HK-2 (cell line): Measurements from ENCODE around the gene USP53.
"Not testable (repeated sequence)": the region's sequence is repeated elsewhere in the genome, so short reads cannot be mapped to it uniquely, and the experiment has no call there.

Experiments
- DNase-seq: peaks from one replicate; pipeline ENCODE4 v3.0.0-alpha.2; 2018; ENCODE audit not compliant: unreplicated experiment

USP53 gene

DNA sequence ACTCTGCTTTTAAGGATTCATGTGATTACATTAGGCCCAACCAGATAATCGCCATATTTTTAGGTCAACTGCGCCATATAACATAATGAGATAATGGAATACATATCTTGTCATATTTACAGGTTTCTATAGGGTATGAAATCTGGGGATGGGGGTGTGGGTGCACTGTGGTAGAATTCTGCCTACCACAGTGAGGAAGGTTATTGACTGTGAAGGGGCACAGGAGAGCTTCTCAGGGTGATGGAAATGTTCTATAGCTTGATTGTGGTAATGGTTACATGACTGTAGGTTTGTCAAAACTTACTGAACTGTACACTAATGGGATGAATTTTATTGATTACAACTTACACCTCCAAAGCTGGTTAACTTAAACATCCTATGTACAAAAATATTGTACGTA, 15.9 kb downstream of the USP53 start:
- DNase-seq = no peak

DNA sequence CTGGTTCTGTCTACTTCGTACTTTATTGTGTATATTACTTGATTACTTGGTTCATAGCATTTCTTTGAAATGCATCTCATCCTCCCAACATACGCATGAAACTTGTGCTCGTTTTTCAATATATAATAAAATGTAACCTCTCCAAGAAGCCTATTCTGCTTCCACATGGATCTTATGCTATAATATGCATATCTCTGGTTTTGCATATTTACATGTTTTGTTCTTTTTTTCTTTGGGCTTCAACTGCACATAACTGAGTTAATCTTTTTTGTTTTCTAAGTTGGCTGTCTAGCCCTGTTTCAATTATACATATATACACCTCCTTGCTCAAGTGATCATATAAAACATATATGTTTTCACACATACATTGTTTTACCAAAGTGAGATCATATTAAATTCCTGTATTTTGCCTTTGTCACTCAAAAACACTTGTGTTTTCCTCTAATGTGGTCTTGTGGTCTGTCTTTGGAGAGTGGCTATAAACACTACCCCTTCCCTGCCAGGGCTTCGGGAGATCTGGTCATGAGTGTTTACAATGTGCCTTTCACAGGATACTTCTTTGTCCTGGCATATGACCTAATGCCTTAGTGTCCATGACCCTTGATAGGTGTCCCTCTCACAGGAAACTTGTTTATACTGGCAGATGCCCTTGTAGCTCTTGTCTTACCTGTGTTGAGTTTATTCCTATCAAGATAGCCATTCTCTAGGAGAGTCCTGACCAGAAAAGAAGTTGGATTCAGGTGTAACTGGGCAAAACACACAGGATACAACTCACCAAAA, 17.6 kb downstream of the USP53 start:
- no peak for DNase-seq

DNA sequence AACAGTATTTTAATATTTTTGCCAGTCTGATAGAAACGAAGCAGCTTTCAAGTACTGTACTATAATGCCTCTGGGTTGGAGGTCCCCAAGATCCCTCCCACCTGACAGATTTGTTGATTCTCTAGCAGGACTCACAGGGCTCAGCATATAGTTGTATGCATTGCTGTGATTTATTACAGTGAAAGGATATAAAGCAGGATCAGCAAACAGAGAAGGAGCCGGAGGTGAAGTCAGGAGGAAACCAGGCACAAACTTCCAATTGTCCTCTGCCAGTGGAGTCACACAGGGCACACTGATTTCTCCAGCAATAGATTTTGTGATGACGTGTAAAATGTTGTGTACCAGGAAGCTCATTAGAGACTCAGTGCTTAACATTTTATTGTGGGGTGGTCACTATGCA, 19.0 kb downstream of the USP53 start:
- no peak for DNase-seq

DNA sequence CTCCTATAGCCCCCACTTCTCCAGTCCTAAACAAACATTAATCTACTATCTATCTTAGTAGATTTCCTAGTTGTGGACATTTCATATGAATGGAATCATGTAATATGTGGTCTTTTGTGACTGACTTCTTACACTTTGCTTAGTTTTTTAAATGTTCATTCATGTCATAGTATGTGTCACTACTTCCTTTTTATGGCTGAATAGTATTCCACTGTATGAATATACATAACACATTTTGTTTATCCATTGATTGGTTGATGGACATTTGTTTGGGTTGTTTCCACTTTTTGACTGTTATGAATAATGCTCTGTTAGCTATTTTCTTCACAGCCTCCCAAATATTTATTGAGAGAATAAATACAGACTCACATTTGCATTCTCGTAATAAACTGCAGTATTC, 19.8 kb downstream of the USP53 start:
- no peak for DNase-seq

DNA sequence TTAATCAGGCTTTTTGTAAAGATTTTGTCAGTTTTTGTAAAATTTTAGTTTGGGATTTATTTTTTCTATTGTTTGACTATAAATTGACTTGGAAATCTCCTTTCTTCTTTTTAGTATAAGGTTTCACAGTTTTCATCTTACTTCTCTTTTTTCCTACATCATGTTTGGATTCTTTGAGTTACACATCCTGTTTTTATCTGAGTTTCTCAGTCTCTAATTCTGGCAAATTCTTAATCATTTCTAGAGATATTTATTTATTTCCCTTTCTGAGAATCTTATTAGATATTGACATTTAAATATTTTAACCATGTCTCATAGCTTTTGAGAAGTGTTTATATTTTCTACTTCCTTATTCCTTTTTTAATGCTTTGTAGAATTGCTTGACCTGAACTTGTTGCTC, 20.7 kb downstream of the USP53 start:
- no peak for DNase-seq

DNA sequence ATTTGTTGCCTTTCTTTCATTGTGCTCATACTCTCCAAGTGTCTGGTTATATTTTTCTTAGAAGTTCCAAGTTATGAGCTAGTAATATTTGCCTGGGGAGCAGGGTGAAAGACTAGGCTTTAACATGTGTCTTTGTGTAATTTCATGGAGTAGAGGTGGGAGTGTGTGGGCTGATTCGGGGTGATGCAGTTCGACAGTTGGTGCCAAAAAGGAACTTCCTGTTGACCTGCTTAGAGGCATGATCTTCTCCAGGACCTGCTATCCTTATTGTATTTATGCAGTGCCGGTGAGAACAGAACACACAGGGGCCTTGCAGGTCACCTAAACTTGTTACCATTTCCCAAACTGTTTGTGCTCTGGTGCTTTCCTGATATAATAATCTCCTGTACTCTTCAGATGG, 21.2 kb downstream of the USP53 start:
- DNase-seq = no peak

DNA sequence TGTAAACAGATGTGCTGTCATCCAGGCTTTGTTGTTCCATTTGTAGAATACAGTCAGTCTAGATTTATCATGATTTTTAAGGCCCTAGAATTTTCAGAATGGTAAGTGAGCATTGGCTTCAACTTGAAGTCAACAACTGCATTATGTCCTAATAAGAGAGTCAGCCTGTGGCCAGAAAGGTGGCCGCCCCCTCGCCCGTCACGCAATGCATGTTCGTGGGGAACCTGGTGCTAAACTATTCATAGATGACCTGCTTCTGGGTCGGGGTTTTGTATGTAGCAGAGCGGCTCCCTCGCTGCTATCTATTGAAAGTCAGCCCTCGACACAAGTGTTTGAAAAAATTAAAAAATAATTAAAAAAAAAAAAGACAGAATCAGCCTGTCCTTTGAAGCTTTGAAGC, 24.7 kb downstream of the USP53 start:
- DNase-seq = no peak

DNA sequence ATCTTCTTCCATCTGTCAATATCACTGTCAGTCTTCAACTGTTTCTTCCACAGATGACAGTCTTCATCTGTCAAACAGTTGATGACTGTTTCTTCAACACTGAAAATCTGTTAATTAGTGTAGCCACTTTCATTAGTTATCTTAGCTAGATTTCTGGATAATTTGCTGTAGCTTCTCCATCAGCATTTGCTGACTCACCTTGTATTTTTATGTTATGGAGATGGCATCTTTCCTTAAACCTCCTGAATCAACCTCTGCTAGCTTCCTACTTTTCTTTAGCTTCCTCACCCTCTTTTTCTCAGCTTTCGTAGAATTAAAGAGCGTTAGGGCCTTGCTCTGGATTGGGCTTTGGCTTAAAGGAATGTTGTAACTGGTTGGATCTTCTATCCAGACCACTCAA, 25.1 kb downstream of the USP53 start:
- DNase-seq = no peak

DNA sequence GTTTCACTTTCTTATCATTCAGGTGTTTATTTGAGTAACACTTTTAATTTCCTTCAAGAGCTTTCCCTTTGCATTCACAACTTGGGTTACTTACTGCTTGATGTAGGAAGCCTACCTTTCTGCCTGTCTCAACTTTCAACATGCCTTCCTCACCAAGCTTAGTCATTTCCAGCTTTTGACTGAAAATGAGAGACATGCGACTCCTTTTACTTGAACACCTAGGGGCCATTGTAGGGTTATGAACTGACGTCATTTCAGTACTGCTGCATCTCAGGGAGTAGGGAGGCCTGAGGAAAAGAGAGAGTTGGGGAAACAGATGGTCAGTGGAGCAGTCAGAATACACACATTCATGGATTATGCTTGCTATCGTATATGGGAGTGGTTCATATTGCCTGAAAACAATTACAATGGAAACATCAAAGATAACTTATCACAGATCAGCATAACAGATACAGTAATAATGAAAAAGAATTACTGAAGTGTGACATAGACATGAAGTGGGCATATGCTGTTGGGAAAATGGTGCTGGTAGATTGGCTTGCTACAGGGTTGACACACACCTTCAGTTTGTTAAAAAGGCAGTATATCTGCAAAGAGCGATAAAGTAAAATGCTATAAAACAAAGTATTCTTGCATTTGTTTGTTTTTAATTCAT, 25.7 kb downstream of the USP53 start:
- DNase-seq = no peak

DNA sequence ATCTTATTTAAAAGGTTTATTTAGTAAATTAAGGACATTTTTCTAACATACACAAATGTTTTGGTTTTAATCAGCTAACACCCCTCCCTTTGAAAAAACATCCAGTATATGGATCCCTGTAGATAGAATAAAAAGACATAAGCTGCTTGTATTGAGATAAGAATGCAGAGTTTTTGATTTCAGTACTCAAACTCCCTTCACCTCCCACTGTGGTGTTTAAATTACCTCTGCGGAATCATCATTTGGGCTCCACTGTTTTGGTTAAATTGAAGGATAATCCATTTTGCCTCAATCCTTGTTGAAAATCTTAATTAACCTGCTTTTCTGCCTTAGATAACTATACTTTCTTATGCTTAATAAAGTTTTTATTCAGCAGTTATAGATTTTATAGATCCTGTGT, 27.6 kb downstream of the USP53 start:
- DNase-seq = no peak

DNA sequence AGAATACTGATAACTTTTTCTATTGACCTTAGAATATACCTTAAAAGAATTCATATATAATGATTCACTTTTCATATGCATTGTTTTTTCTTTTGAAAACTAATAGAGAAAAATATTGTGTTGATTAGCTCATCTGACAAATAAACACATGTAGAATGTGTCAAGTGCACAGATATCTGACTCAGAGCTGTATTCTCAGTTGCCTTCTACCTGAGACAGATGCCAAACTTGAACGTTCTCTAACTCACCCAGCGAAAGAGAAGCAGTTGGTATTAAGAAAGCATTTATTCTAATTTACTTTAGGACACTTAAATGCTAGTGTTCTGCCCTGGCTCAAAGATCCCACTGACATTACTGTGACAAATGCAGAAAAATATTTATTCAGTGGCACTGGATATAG, 28.1 kb downstream of the USP53 start:
- DNase-seq = no peak

DNA sequence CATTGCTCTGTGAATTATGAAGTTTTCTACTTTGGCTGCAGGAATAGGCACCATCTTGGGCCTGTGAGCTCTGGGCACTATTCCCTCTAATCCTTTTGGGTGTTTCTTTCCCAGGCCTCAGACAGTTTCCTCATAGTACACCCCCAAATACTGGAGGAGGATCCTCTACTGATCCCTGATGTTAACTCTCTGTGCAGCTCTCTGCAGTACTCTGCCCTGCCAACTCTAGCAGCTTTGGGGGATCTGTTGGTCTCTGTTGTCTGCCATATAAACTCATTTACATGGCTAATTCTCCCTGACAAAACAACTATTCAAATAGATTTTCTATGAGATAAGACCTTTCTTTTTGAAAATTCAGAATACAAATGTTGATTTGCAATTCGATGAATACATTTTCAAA, 29.9 kb downstream of the USP53 start:
- no peak for DNase-seq

DNA sequence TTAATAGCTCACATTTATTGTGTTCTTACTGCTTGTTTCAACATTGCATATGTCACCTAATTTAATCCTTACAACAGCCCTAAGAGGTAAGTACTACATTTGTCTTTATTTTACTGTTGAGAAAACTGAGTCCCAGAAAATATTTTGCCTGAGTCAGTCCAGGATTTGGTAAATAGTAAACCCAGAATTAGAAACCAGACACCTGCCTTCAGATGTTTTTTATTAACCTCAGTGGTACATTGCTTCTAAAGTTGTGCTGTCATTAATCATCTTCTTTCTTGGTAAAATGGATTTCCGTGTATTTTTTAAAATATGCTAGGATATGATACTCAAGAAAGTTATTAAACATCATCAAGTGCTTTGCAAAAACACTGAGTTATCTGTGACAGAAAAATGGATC, 31.4 kb downstream of the USP53 start:
- DNase-seq = no peak

DNA sequence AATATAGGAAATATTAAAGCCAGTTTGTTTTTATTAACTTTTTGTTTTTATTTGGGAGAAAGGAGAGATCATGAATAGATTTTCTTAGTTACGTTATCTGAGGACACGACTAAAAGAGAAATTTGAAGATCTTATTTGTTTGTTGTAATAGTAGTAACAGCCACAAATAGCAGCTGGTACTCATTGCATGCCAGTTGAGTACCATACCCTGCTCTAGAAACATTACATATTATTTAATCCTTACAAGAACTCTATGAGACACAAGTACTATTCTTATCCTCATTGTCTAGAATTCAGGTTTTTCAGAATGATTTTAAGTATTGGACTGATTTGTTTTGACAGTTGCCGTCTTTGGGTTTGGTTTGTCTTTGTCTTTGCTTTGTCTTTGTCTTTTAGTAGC, 31.8 kb downstream of the USP53 start:
- no peak for DNase-seq

DNA sequence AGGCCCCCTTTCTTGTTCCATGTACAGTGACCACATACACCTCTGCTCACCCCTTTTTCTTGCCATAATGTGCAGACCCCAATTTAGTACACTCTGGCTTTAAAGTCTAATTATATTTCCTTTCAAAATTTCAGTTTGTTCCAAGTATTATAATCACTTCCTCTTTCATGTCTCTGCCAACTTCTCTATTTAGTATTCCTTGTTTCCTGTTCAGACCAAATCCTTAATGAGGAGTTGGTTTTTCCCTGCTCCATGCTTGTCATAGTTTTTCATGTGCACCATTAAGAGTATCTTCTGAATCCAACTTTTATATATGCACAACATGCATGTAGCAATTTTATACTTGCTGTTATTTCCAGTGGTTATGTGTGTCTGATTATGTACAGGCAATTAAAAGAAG, 32.3 kb downstream of the USP53 start:
- no peak for DNase-seq

DNA sequence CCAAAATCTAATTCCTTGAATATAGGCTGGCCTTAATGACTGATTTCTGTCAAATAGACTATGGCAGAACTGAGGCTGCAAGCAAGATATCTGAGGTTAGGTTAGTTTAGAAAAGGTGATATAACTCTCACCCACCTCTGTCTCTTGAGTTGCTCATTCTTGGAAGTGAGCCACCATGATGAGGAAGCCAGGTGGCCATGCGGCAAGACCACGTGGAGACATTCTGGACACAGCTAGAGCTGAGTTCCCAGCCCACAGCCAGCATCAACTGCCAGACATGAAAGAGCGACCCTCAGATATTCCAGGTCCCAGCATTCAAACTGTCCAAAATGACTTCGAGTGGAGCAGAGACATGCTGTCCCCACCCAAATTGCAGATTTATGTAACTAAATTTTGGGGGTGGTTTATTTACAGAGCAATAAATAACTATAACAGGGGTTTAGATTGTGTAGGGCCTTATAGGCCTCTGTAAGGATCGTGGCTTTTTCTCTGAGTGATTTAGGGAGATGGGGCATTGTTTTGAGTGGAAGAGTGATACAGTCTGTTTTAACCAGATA, 33.7 kb downstream of the USP53 start:
- DNase-seq = no peak

DNA sequence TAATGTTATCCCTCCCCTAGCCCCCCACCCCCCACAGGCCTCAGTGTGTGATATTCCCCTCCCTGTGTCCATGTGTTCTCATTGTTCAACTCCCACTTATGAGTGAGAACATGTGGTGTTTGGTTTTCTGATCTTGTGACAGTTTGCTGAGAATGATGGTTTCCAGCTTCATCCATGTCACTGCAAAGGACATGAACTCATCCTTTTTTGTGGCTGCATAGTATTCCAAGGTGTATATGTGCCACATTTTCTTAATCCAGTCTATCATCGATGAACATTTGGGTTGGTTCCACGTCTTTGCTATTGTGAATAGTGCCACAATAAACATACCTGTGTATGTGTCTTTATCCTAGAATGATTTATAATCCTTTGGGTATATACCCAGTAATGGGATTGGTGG, 38.5 kb downstream of the USP53 start:
- not testable (repeated sequence) for DNase-seq

DNA sequence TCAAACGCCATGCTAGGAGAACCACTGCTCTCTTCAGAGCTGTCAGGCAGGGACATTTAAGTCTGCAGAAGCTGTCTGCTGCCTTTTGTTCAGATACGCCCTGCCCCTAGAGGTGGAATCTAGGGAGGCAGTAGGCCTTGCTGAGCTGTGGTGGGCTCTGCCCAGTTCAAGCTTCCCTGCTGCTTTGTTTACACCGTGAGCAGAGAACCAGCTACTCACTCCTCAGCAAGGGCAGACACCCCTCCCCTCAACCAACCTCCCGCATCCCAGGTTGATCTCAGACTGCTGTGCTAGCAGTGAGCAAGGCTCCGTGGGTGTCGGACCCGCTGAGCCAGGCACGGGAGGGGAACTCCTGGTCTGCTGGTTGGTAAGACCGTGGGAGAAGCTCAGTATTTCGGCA, 42.7 kb downstream of the USP53 start:
- not testable (repeated sequence) for DNase-seq

DNA sequence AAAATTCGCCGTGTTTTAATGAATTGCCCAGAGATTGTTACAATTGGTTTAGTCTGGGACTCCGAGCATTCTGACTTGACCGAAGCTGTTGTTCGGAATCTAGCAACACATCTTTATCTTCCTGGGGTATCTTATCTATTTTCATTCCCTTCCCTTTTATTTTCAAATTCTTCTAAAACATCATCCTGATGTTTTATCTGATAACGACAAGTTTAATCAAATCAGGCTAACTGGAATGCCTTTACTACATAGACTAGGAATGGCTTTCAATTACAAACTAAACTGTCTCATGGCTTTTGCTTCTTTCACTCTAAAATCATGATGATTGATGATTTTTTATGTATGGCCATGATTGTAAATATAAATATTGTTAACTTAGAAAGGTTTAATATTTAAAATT, 48.0 kb downstream of the USP53 start:
- DNase-seq = no peak

DNA sequence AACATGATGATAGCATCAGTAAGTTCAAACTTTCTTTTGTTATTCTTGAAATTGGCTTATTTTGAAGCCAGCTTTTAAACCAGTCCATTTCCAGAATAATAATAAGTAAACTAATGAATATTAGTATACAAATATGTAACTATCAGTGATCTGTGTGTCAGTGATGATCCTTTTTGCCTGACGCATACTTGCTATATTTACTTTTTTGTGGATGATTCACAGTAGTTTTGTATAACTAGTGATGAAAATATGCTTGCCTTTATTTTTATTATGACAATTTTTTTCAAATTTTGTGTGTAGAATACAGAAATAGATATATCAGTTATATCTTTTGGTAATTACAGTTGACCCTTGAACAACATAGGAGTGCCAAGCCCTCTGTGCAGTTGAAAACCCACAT, 49.5 kb downstream of the USP53 start:
- no peak for DNase-seq

DNA sequence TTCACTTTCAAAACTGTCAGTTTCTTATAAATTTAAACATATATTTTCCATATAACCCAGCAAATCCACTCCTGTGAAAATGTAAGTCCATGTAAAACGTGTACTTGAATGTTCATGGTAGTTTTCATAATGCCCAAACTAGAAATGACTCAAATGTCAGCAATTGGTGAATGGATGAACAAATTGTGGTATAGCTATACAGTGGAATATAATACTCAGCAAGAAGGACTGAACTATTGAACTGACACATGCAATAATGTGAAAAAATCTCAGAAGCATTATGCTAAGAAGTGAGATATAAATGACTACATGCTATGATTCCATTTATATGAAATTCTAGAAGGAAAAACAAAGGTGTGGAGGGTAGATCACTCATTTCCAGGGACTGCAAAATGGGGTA, 52.2 kb downstream of the USP53 start:
- DNase-seq = no peak

DNA sequence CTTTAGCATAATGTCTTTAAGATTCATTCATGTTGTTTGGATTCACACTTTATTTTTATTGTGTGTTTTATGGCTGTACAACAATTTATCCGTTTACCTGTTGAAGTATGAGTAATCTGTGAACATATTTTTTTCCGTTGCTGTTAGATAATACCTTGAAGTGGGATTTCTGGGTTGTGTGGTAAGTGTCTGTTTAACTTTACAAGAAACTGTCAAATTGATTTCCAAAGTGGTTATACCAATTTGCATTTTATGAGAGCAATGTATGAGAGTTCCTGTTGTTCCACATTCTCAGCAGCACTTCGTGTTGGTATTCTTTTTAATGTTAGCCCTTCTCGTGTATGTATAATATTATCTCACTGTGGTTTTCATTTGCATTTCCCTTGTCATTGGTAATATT, 53.6 kb downstream of the USP53 start:
- DNase-seq = no peak

DNA sequence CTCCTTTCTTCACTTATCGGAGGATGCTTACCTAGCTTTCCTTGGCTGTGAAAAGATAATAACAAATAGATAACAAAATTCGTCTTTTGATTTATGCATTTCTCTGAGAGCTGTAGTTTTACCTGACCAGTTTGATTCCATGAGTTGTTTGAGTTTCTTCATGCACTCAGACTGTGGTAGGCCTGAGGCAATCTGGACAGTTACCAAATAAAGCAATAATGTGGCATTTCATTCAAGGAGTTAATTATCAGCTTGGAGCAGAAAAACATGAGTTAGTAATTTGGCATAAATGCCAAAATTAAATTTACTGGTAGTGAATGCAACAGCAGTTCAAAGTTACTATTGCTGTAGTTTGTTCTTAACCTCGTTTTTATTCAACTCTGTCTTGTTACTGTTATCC, 56.0 kb downstream of the USP53 start:
- no peak for DNase-seq
